Spleen (tissue), 11 donors: Measurements from ENCODE around the gene FAF1. TPM values are rescaled to one million over a fixed set of nuclear protein-coding genes. Genes with fewer than 3 reads are reported as not detected.

ENCODE experiments used
- DNase-seq: peaks from one replicate; pipeline ENCODE4 v3.0.0-alpha.2; 2020
- H3K27ac ChIP-seq, 8 donors: fragments of 200-600 bp; sonication (generic) in 7 of 8; 1 replicate in 4 of 8; 2 replicates in 4 of 8; pipeline versions ENCODE4 v1.5.0 to v1.8.0; 2016 to 2021; ENCODE audit warnings: inconsistent platforms in 4 of 8, mild to moderate bottlenecking in 4 of 8, moderate library complexity in 1 of 8
- H3K27me3 ChIP-seq, 7 donors: fragments of 200-600 bp; sonication (generic) in 6 of 7; replicated peaks in 1 of 7; 1 replicate in 4 of 7; 2 replicates in 3 of 7; pipeline versions ENCODE4 v1.5.0 to v1.8.0; 2016 to 2021; ENCODE audit warnings: inconsistent platforms in 3 of 7, mild to moderate bottlenecking in 1 of 7
- H3K36me3 ChIP-seq, 6 donors: fragments of 200-600 bp; sonication (generic) in 5 of 6; 1 replicate in 4 of 6; 2 replicates in 2 of 6; pipeline versions ENCODE4 v1.5.0 to v1.8.0; 2016 to 2021; ENCODE audit warnings: inconsistent platforms in 2 of 6
- H3K4me1 ChIP-seq, 6 donors: fragments of 200-600 bp; sonication (generic) in 5 of 6; 1 replicate in 3 of 6; 2 replicates in 3 of 6; pipeline versions ENCODE4 v1.5.0 to v1.8.0; 2016 to 2021; ENCODE audit warnings: inconsistent platforms in 3 of 6
- H3K4me3 ChIP-seq, 8 donors: fragments of 200-600 bp; sonication (generic) in 7 of 8; 1 replicate in 4 of 8; 2 replicates in 4 of 8; pipeline versions ENCODE4 v1.5.0 to v1.8.0; 2016 to 2021; ENCODE audit warnings: inconsistent platforms in 4 of 8, mild to moderate bottlenecking in 4 of 8, moderate library complexity in 2 of 8
- H3K9me3 ChIP-seq, 8 donors: fragments of 200-600 bp; sonication (generic) in 7 of 8; 1 replicate in 4 of 8; 2 replicates in 4 of 8; pipeline versions ENCODE4 v1.5.0 to v1.8.0; 2016 to 2021; ENCODE audit warnings: inconsistent platforms in 4 of 8
- POLR2A ChIP-seq, 3 donors: fragments of 450-650 bp; IDR thresholded peaks; one replicate each; pipeline ENCODE4 v1.5.1; 2017; ENCODE audit warnings: antibody characterized with exemption in 3 of 3, mild to moderate bottlenecking in 1 of 3
- POLR2AphosphoS5 ChIP-seq, 3 donors: sonication (generic); formaldehyde crosslinking; IDR thresholded peaks; one replicate each; pipeline ENCODE4 v1.5.1; 2017; ENCODE audit warnings: antibody characterized with exemption in 3 of 3
- WGBS, 5 donors: extraction: QIAGEN DNeasy Blood & Tissue Kit in 3 of 5; methylation state at CpG; one replicate each; pipeline versions ENCODE4 v1.1.5 to v1.1.7; 2013 to 2018; 5-methylcytosine and 5-hydroxymethylcytosine counted together
- intact Hi-C: fragments of 100-400 bp; cut with DNase I; formaldehyde crosslinking; loops from one replicate; pipeline ENCODE4 v1.15.0; 2023; ENCODE audit warnings: low total_unique reads
- polyA plus RNA-seq, 3 donors: library from polyadenylated mRNA; stranded (reverse); fragments of 200-250 nt; gene quantifications; one replicate each; pipeline ENCODE4 v1.2.1, GENCODE V29; 2013
- total RNA-seq, 7 donors: library from RNA; depleted of rRNA in 3 of 7; stranded (reverse); fragments of >200 nt in 3 of 7; fragmentation: NEBNext Ultra II Directional in 4 of 7; extraction: Animal tissue kit (Norgen Biotek cat#: 25700) in 4 of 7; gene quantifications; one replicate each; pipeline versions ENCODE4 v1.1.0 to v1.2.1, GENCODE V29; 2016 to 2021
- TF ChIP-seq, protein P1 (sequence below), 11 experiments: fragments of 200-600 bp in 7 of 11; fragments of 450-650 bp in 4 of 11; sonication (generic) in 4 of 11; IDR thresholded peaks in 8 of 11; conservative IDR thresholded peaks in 3 of 11; 1 replicate in 7 of 11; 2 replicates in 4 of 11; pipeline versions ENCODE4 v1.4.0 to v1.8.0; 2016 to 2021; ENCODE audit warnings: antibody characterized with exemption in 11 of 11, inconsistent platforms in 4 of 11, mild to moderate bottlenecking in 1 of 11
- donor health status: healthy with polysubstance abuse.
- donor health status: DM: no; HTN: no; CAD: no; lungs with moderate emphysema.
- donor health status: DM: no; HTN: no; CAD: no.
- donor health status: Bipolar disorder and iron deficiency.
- donor health status: healthy.
- donor health status: DM: no; HTN: no; CAD: no.
- donor health status: DM: yes; HTN: yes; CAD: no.

FAF1 gene
- total and polyA plus RNA-seq, 10 donors, result 16.7 to 58.7 (median 40.0) TPM

GRCh38 chr1:50423670-50424000, 536.4 kb downstream of the FAF1 start:
- H3K36me3 ChIP-seq, result no peaks in the 10 kb centered on the region
- peaks cover 34 to 92% (median 80%) of the 10 kb centered on the region in 6 donors for H3K4me1 ChIP-seq
- no peak overlapping the region for H3K27ac ChIP-seq
- 2 to 4% (median 3%) methylated on average over 11 to 23 of the region's 23 CpGs for WGBS, 5 donors
- H3K4me3 ChIP-seq, result peak overlapping the region in 7 of 8 donors; percentile 34 to 66 (median 47)
- H3K27me3 ChIP-seq, result peaks cover 17 to 100% (median 100%) of the 10 kb centered on the region in 7 donors
- intact Hi-C loops, result no loop called here
- DNase-seq, result no peak
- peaks cover 0 to 3% (median 0%) of the 10 kb centered on the region in 8 donors for H3K9me3 ChIP-seq
- TF ChIP-seq, protein P1, sequence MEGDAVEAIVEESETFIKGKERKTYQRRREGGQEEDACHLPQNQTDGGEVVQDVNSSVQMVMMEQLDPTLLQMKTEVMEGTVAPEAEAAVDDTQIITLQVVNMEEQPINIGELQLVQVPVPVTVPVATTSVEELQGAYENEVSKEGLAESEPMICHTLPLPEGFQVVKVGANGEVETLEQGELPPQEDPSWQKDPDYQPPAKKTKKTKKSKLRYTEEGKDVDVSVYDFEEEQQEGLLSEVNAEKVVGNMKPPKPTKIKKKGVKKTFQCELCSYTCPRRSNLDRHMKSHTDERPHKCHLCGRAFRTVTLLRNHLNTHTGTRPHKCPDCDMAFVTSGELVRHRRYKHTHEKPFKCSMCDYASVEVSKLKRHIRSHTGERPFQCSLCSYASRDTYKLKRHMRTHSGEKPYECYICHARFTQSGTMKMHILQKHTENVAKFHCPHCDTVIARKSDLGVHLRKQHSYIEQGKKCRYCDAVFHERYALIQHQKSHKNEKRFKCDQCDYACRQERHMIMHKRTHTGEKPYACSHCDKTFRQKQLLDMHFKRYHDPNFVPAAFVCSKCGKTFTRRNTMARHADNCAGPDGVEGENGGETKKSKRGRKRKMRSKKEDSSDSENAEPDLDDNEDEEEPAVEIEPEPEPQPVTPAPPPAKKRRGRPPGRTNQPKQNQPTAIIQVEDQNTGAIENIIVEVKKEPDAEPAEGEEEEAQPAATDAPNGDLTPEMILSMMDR (IDR thresholded peaks at IDR 0.05 in 8 of 11, conservative IDR thresholded peaks at IDR 0.05 in 3 of 11), result no peak
- TF ChIP-seq POLR2AphosphoS5 (IDR thresholded peaks at IDR 0.05) (no peak), POLR2A (IDR thresholded peaks at IDR 0.05) (no peak)

GRCh38 chr1:50422946-50423669, 537.0 kb downstream of the FAF1 start, which contains the start of gene DMRTA2:
DMRTA2 (minus strand) TSS chr1:50423443; CDS start chr1:50421536, 1,907 bp downstream.
- Histone ChIP-seq H3K36me3 (no peaks in the 10 kb centered on the region), H3K27ac (no peak within 1 kb of the TSS), H3K4me1 (peaks cover 34 to 97% (median 85%) of the 10 kb centered on the region in 6 donors), H3K4me3 (peak within 1 kb of the TSS; percentile 18 to 66 (median 42)), H3K27me3 (peaks cover 18 to 100% (median 100%) of the 10 kb centered on the region in 7 donors), H3K9me3 (peaks cover 0 to 3% (median 0%) of the 10 kb centered on the region in 8 donors)
- intact Hi-C loops, result no loop called here
- no peak for TF ChIP-seq POLR2A (IDR thresholded peaks at IDR 0.05)
- TF ChIP-seq, protein P1 (IDR thresholded peaks at IDR 0.05 in 8 of 11, conservative IDR thresholded peaks at IDR 0.05 in 3 of 11), result no peak
- TF ChIP-seq POLR2AphosphoS5 (IDR thresholded peaks at IDR 0.05), result no peak
- WGBS, 5 donors, result 3 to 7% (median 4%) methylated on average over 47 to 61 of the region's 61 CpGs
- DNase-seq, result no peak

DNA sequence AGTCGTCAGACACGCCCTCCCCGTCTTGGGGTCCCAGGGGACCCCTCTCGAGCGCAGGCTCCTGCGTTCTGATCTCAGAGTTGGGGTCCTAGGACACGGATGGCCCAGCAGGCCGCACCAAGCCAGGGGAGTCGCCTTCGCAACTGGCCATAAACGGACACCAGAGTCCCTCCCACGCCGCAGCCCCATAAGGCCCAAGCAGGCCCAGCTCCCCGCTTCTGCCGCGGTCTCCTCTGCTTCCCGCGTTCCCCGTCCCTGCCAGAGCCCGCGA, 537.5 kb downstream of the FAF1 start:
- Histone ChIP-seq H3K27me3 (peaks cover 18 to 100% (median 100%) of the 10 kb centered on the region in 7 donors), H3K27ac (no peak overlapping the region), H3K4me1 (peaks cover 34 to 97% (median 83%) of the 10 kb centered on the region in 6 donors), H3K9me3 (peaks cover 0 to 3% (median 0%) of the 10 kb centered on the region in 8 donors), H3K36me3 (no peaks in the 10 kb centered on the region), H3K4me3 (peak overlapping the region in 3 of 8 donors; percentile 36 to 66 (median 48))
- WGBS, 5 donors, result 6 to 11% (median 8%) methylated on average over 16 to 21 of the region's 21 CpGs
- TF ChIP-seq POLR2A (IDR thresholded peaks at IDR 0.05) (no peak), POLR2AphosphoS5 (IDR thresholded peaks at IDR 0.05) (no peak)
- intact Hi-C loops, result no loop called here
- DNase-seq, result no peak

GRCh38 chr1:50421768-50422674, 538.0 kb downstream of the FAF1 start:
- H3K27ac ChIP-seq, result no peak overlapping the region
- H3K36me3 ChIP-seq, result no peaks in the 10 kb centered on the region
- peaks cover 23 to 100% (median 100%) of the 10 kb centered on the region in 7 donors for H3K27me3 ChIP-seq
- 17 to 23% (median 22%) methylated on average over 27 of the region's 27 CpGs for WGBS, 5 donors
- H3K4me3 ChIP-seq, result peak overlapping the region in 3 of 8 donors; percentile 10 to 54 (median 36)
- peaks cover 34 to 97% (median 82%) of the 10 kb centered on the region in 6 donors for H3K4me1 ChIP-seq
- intact Hi-C loops, result no loop called here
- TF ChIP-seq POLR2A (IDR thresholded peaks at IDR 0.05) (no peak), POLR2AphosphoS5 (IDR thresholded peaks at IDR 0.05) (no peak)
- no peak for DNase-seq
- H3K9me3 ChIP-seq, result peaks cover 0 to 3% (median 0%) of the 10 kb centered on the region in 8 donors
